Measurements from ENCODE around the gene CD68.

- TF ChIP-seq CTCF (IDR thresholded peaks at IDR 0.05) (no peak), EZH2 (IDR thresholded peaks at IDR 0.05) (no peak)
Measured at GRCh38 chr17:7626956-7627249, 47.5 kb downstream of the CD68 start.
